MM.1S (cell line): Measurements from ENCODE around the gene IL17RE.

ENCODE experiments used
- DNase-seq: peaks from one replicate; pipeline ENCODE4 v3.0.0-alpha.2; 2015
- H2AFZ ChIP-seq: fragments of 300-600 bp; sonication (generic); 2 replicates; pipeline ENCODE4 v1.6.0; 2016; ENCODE audit warnings: antibody characterized with exemption, low read length
- H3F3A ChIP-seq: fragments of 300-600 bp; sonication (generic); 2 replicates; pipeline ENCODE4 v1.6.1; 2016; ENCODE audit warnings: mild to moderate bottlenecking, antibody characterized with exemption, low read length, moderate library complexity, mixed read lengths; ENCODE audit not compliant: insufficient read depth
- H3K27ac ChIP-seq: fragments of 300-600 bp; sonication (generic); 2 replicates; pipeline ENCODE4 v1.5.1; 2016; ENCODE audit warnings: mild to moderate bottlenecking, low read length
- H3K27me3 ChIP-seq: fragments of 300-600 bp; sonication (generic); replicated peaks from 2 replicates; pipeline ENCODE4 v1.6.0; 2016; ENCODE audit warnings: low read length; ENCODE audit not compliant: insufficient read depth
- H3K36me3 ChIP-seq: fragments of 300-600 bp; sonication (generic); replicated peaks from 2 replicates; pipeline ENCODE4 v1.6.1; 2016; ENCODE audit warnings: mild to moderate bottlenecking, low read length, mixed read lengths; ENCODE audit not compliant: insufficient read depth
- H3K4me1 ChIP-seq: fragments of 300-600 bp; sonication (generic); 2 replicates; pipeline ENCODE4 v1.6.1; 2016; ENCODE audit warnings: low read length, mixed read lengths
- H3K4me2 ChIP-seq: fragments of 300-600 bp; sonication (generic); 2 replicates; pipeline ENCODE4 v1.6.0; 2016; ENCODE audit warnings: low read depth, low read length
- H3K4me3 ChIP-seq: fragments of 300-600 bp; sonication (generic); 2 replicates; pipeline ENCODE4 v1.5.1; 2016; ENCODE audit warnings: low read length, mixed read lengths
- H3K79me2 ChIP-seq: fragments of 300-600 bp; sonication (generic); 2 replicates; pipeline ENCODE4 v1.6.1; 2016; ENCODE audit warnings: mixed run types, low read length, mixed read lengths
- H3K9ac ChIP-seq: fragments of 300-600 bp; sonication (generic); 2 replicates; pipeline ENCODE4 v1.6.1; 2016; ENCODE audit warnings: low read length, mixed read lengths
- H3K9me2 ChIP-seq: fragments of 300-600 bp; sonication (generic); replicated peaks from 2 replicates; pipeline ENCODE4 v1.6.1; 2016; ENCODE audit warnings: mild to moderate bottlenecking, low read length, mixed read lengths; ENCODE audit not compliant: insufficient read depth
- H3K9me3 ChIP-seq: fragments of 300-600 bp; sonication (generic); replicated peaks from 2 replicates; pipeline ENCODE4 v1.6.1; 2016; ENCODE audit warnings: mild to moderate bottlenecking, low read length, mixed read lengths; ENCODE audit not compliant: insufficient read depth
- H4K20me1 ChIP-seq: fragments of 300-600 bp; sonication (generic); 2 replicates; pipeline ENCODE4 v1.6.1; 2016; ENCODE audit warnings: mild to moderate bottlenecking, low read length, moderate library complexity, mixed read lengths; ENCODE audit not compliant: insufficient read depth
- CTCF ChIP-seq: fragments of 300-600 bp; sonication (generic); IDR thresholded peaks from 2 replicates; pipeline ENCODE4 v1.5.1; 2016; ENCODE audit warnings: antibody characterized with exemption, low read length, mixed read lengths
- EZH2 ChIP-seq: fragments of 300-600 bp; sonication (generic); optimal IDR thresholded peaks from 2 replicates; pipeline ENCODE3; 2017; ENCODE audit warnings: low read depth, mild to moderate bottlenecking, antibody characterized with exemption, low read length, mixed read lengths
- EZH2phosphoT487 ChIP-seq: fragments of 300-600 bp; sonication (generic); IDR thresholded peaks from 2 replicates; pipeline ENCODE4 v1.6.1; 2018; ENCODE audit warnings: antibody characterized with exemption, low read length

IL17RE gene

GRCh38 chr3:9901967-9902366 lies 681 bp upstream of the IL17RE start:
- Histone ChIP-seq H3K9ac (no peak overlapping the region), H3K9me2 (no peaks in the 10 kb centered on the region), H3K4me1 (no peaks in the 10 kb centered on the region), H3K27ac (no peak overlapping the region), H4K20me1 (no peaks in the 10 kb centered on the region), H3K4me2 (no peak overlapping the region), H3K27me3 (no peaks in the 10 kb centered on the region), H3K9me3 (no peaks in the 10 kb centered on the region), H3K79me2 (no peaks in the 10 kb centered on the region), H2AFZ (no peak overlapping the region), H3K36me3 (no peaks in the 10 kb centered on the region), H3K4me3 (no peak overlapping the region), H3F3A (no peaks in the 10 kb centered on the region)
- no peak for DNase-seq
- TF ChIP-seq CTCF (no peak), EZH2phosphoT487 (no peak), EZH2 (no peak)

GRCh38 chr3:9903238-9903624 lies 583 bp downstream of the IL17RE start:
- Histone ChIP-seq H3K9me2 (no peaks in the 10 kb centered on the region), H3K27me3 (no peaks in the 10 kb centered on the region), H3K4me2 (no peak overlapping the region), H3K9me3 (no peaks in the 10 kb centered on the region), H3K4me3 (no peak overlapping the region), H4K20me1 (no peaks in the 10 kb centered on the region), H3K4me1 (no peaks in the 10 kb centered on the region), H3K36me3 (no peaks in the 10 kb centered on the region), H3K9ac (no peak overlapping the region), H3K79me2 (no peaks in the 10 kb centered on the region), H3F3A (no peaks in the 10 kb centered on the region), H2AFZ (no peak overlapping the region), H3K27ac (no peak overlapping the region)
- TF ChIP-seq CTCF, result no peak
- no peak for TF ChIP-seq EZH2
- no peak for DNase-seq

GRCh38 chr3:9903904-9904303 lies 1.3 kb downstream of the IL17RE start:
- no peak overlapping the region for H3K4me3 ChIP-seq
- H3K9me2 ChIP-seq, result no peaks in the 10 kb centered on the region
- TF ChIP-seq EZH2 (no peak), CTCF (no peak), EZH2phosphoT487 (no peak)

GRCh38 chr3:9906480-9906879 lies 3.8 kb downstream of the IL17RE start:
- Histone ChIP-seq H3K9me2 (no peaks in the 10 kb centered on the region), H3K36me3 (no peaks in the 10 kb centered on the region), H3K4me2 (no peak overlapping the region), H3K27me3 (no peaks in the 10 kb centered on the region), H2AFZ (no peak overlapping the region), H3K4me1 (no peaks in the 10 kb centered on the region), H3K4me3 (no peak overlapping the region), H3K79me2 (no peaks in the 10 kb centered on the region), H4K20me1 (no peaks in the 10 kb centered on the region), H3K9ac (no peak overlapping the region), H3F3A (no peaks in the 10 kb centered on the region), H3K27ac (no peak overlapping the region), H3K9me3 (no peaks in the 10 kb centered on the region)
- TF ChIP-seq CTCF (no peak), EZH2phosphoT487 (no peak), EZH2 (no peak)
- no peak for DNase-seq

More at GRCh38 chr3:9903904-9904303, 1.3 kb downstream of the IL17RE start:
- H2AFZ ChIP-seq, result no peak overlapping the region
- no peaks in the 10 kb centered on the region for H3K4me1 ChIP-seq
- H3K9ac ChIP-seq, result no peak overlapping the region
- no peak overlapping the region for H3K4me2 ChIP-seq
- H3K27me3 ChIP-seq, result no peaks in the 10 kb centered on the region
- H3F3A ChIP-seq, result no peaks in the 10 kb centered on the region
- no peaks in the 10 kb centered on the region for H3K9me3 ChIP-seq
- no peak overlapping the region for H3K27ac ChIP-seq
- no peaks in the 10 kb centered on the region for H3K79me2 ChIP-seq
- no peak for DNase-seq
- no peaks in the 10 kb centered on the region for H4K20me1 ChIP-seq
- H3K36me3 ChIP-seq, result no peaks in the 10 kb centered on the region
